ENCODE data around the gene METTL16. TPM values are rescaled to one million over a fixed set of nuclear protein-coding genes. Genes with fewer than 3 reads are reported as not detected.

The METTL16 gene
- total RNA-seq, 1 donor, result 14.8 TPM

DNA sequence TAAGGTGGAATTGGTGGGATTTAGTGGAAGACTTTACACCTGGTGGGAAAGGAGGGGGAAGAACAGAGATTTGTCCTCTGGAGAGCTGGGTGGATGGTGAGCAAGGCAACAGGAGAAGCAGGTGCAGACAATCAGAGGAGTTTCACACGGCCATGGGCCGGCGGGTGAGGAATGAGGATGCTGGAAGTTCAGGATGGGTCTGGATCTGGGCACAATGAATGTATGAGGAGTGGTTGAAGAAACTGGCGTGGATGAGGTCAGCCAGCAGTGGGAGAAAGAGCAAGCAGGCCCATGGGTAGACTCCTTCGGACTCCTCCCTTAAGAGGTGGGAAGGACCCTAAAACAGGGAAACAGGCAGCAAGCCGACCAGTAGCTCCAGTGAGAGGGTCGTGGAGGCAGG lies 100.7 kb downstream of the METTL16 start:
- Histone ChIP-seq H3K9me3 (ENCODE audit: low read depth, low read length) (no peaks in the 10 kb centered on the region), H2AFZ (ENCODE audit: low read length) (no peak overlapping the region), H3K4me1 (ENCODE audit: insufficient read depth, low read length) (peaks cover 31% of the 10 kb centered on the region), H4K20me1 (ENCODE audit: insufficient read depth, low read length) (no peaks in the 10 kb centered on the region), H3K4me3 (ENCODE audit: insufficient read depth, low read length) (no peak overlapping the region), H3K27me3 (ENCODE audit: insufficient read depth, low read length) (no peaks in the 10 kb centered on the region), H3K79me2 (ENCODE audit: insufficient read depth, low read length) (no peaks in the 10 kb centered on the region), H3K36me3 (ENCODE audit: insufficient read depth, low read length) (peaks cover 3% of the 10 kb centered on the region), H3K4me2 (ENCODE audit: insufficient read depth, low read length) (no peak overlapping the region), H3K27ac (ENCODE audit: low read depth, low read length) (no peak overlapping the region)
- peak; percentile 15 for DNase-seq (ENCODE audit: insufficient read length, low spot score, missing footprints)
- TF ChIP-seq, protein P1, sequence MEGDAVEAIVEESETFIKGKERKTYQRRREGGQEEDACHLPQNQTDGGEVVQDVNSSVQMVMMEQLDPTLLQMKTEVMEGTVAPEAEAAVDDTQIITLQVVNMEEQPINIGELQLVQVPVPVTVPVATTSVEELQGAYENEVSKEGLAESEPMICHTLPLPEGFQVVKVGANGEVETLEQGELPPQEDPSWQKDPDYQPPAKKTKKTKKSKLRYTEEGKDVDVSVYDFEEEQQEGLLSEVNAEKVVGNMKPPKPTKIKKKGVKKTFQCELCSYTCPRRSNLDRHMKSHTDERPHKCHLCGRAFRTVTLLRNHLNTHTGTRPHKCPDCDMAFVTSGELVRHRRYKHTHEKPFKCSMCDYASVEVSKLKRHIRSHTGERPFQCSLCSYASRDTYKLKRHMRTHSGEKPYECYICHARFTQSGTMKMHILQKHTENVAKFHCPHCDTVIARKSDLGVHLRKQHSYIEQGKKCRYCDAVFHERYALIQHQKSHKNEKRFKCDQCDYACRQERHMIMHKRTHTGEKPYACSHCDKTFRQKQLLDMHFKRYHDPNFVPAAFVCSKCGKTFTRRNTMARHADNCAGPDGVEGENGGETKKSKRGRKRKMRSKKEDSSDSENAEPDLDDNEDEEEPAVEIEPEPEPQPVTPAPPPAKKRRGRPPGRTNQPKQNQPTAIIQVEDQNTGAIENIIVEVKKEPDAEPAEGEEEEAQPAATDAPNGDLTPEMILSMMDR (IDR thresholded peaks at IDR 0.05; ENCODE audit: extremely low read depth, low read depth, low read length), result no peak

DNA sequence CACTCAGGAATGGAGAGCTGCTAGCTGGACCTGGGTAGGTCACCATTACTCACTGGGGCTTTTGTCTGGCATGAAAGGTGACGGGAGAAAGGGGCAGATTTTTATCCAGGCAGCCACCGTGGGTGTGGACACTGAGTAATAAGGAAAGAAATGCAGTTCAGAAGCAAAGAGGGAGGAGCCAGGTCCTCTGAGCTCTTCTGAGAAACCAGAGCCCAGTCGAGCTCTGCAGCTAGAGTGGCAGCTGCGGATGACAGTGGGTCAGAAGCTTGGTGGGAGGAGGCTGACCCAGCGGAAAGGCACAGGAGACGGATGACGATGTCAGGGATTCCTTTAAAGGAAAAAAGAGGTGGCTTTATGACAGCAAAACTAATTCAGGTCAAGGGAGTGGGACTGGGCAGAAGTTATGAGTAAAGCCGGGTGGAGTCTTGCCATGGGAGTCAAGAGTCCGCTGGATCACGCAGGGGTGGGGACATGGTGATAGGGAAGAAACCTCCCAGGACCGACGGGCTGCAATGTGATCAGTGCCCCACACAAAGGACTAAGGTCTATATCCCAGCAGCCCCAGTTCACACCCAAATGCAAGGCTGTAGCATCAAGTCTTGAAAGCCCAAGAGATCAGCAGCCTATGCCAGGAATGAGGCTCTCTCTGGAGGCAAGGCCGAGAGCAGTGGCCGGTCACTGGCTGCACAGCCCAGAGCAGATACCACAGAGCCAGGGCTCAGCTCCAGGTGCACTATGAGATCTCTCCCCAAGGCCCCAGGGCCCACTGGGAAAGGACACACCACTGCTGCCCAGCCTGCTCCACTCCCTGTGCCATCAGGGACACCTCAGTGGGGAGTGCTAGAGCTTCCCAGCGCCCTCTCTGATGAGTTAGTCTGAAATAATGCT lies 104.5 kb downstream of the METTL16 start:
- Histone ChIP-seq H3K4me2 (ENCODE audit: insufficient read depth, low read length) (peak overlapping the region; percentile 75), H3K27me3 (ENCODE audit: insufficient read depth, low read length) (no peaks in the 10 kb centered on the region), H3K4me1 (ENCODE audit: insufficient read depth, low read length) (peaks cover 45% of the 10 kb centered on the region), H3K27ac (ENCODE audit: low read depth, low read length) (peak overlapping the region; percentile 91), H3K9me3 (ENCODE audit: low read depth, low read length) (no peaks in the 10 kb centered on the region), H4K20me1 (ENCODE audit: insufficient read depth, low read length) (no peaks in the 10 kb centered on the region), H2AFZ (ENCODE audit: low read length) (peak overlapping the region; percentile 79), H3K36me3 (ENCODE audit: insufficient read depth, low read length) (no peaks in the 10 kb centered on the region), H3K4me3 (ENCODE audit: insufficient read depth, low read length) (peak overlapping the region; percentile 38), H3K79me2 (ENCODE audit: insufficient read depth, low read length) (no peaks in the 10 kb centered on the region)
- peak; percentile 96 for DNase-seq (ENCODE audit: insufficient read length, low spot score, missing footprints)
- TF ChIP-seq, protein P1 (IDR thresholded peaks at IDR 0.05; ENCODE audit: extremely low read depth, low read depth, low read length), result no peak

DNA sequence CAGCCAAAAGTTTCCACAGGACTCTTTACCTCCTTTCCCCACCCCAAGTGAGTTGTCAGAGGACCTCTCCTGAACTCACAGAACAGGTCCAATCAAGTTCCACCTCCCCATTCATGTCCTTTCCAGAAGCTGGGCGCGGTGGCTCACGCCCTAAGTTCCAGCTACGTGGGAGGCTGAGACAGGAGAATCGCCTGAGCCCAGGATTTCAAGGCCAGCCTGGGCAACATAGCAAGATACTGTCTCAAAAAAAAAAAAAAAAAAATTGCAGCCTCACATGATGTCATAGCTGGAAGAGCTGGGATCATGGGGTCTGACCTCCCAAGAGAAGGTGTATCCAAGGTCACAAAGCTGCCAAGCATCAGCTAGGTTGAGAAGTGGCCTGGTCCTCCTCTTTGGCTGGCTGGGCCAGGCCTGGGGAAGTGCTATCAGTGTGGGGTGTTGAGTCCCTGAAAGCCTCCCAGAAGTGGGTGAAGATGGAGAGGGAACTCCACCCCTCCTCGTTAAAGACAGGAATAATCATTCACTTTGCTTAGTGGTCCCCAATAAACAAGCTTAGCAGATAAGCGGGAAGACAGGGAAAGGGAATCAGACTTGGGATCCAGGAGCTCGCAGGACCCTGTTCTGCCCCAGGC lies 105.3 kb downstream of the METTL16 start:
- no peaks in the 10 kb centered on the region for H4K20me1 ChIP-seq (ENCODE audit: insufficient read depth, low read length)
- no peaks in the 10 kb centered on the region for H3K36me3 ChIP-seq (ENCODE audit: insufficient read depth, low read length)
- peak overlapping the region; percentile 75 for H3K4me2 ChIP-seq (ENCODE audit: insufficient read depth, low read length)
- TF ChIP-seq, protein P1 (IDR thresholded peaks at IDR 0.05; ENCODE audit: extremely low read depth, low read depth, low read length), result no peak
- H3K27me3 ChIP-seq (ENCODE audit: insufficient read depth, low read length), result no peaks in the 10 kb centered on the region
- peak overlapping the region; percentile 13 for H3K4me3 ChIP-seq (ENCODE audit: insufficient read depth, low read length)
- DNase-seq (ENCODE audit: insufficient read length, low spot score, missing footprints), result no peak
- H3K79me2 ChIP-seq (ENCODE audit: insufficient read depth, low read length), result no peaks in the 10 kb centered on the region
- H3K9me3 ChIP-seq (ENCODE audit: low read depth, low read length), result no peaks in the 10 kb centered on the region
- H2AFZ ChIP-seq (ENCODE audit: low read length), result peak overlapping the region; percentile 4
- H3K4me1 ChIP-seq (ENCODE audit: insufficient read depth, low read length), result peaks cover 46% of the 10 kb centered on the region
- peak overlapping the region; percentile 91 for H3K27ac ChIP-seq (ENCODE audit: low read depth, low read length)

Measured in osteoblast (primary cell).